Measurements from ENCODE around the gene RMND1.

DNA sequence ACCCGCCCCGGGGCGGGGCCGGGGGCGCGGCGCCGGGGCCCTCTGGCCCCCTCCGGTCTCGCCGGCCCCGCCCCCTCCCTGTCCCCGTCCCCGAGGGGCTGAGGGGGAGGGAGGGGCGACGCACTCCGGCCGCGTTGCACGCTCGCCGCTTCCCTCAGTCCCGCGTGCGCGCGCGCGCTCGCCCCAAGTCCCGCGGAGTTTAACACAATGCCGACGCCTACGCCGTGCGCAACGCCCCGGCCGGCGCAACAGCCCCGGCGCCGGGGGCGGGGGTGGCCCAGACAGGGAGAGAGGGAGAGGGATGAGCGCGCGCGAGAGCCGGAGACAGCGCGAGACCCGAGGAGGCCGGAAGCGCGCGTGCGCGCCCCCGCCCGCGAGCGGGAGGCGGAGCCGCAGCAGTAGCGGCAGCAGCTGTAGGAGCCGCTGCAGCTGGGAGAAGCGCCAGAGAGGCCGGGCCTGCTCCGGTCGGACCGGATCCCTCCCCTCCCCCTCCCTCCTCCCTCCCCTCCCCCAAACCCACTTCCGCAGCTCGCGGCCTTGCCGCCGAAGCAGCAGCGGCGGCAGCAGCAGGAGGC is 61.6 kb downstream of the RMND1 start:
- TF ChIP-seq, protein P1, sequence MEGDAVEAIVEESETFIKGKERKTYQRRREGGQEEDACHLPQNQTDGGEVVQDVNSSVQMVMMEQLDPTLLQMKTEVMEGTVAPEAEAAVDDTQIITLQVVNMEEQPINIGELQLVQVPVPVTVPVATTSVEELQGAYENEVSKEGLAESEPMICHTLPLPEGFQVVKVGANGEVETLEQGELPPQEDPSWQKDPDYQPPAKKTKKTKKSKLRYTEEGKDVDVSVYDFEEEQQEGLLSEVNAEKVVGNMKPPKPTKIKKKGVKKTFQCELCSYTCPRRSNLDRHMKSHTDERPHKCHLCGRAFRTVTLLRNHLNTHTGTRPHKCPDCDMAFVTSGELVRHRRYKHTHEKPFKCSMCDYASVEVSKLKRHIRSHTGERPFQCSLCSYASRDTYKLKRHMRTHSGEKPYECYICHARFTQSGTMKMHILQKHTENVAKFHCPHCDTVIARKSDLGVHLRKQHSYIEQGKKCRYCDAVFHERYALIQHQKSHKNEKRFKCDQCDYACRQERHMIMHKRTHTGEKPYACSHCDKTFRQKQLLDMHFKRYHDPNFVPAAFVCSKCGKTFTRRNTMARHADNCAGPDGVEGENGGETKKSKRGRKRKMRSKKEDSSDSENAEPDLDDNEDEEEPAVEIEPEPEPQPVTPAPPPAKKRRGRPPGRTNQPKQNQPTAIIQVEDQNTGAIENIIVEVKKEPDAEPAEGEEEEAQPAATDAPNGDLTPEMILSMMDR (IDR thresholded peaks at IDR 0.05; ENCODE audit: low read depth, low read length, poor library complexity, severe bottlenecking) = no peak
- TF ChIP-seq EZH2phosphoT487 (IDR thresholded peaks at IDR 0.05; ENCODE audit: borderline replicate concordance, low read length) = no peak

All from DOHH2 (cell line).